ENCODE data around the gene TNIP3. TPM values are rescaled to one million over a fixed set of nuclear protein-coding genes. Genes with fewer than 3 reads are reported as not detected.
"Not testable (repeated sequence)": the region's sequence is repeated elsewhere in the genome, so short reads cannot be mapped to it uniquely, and the experiment has no call there.

TNIP3 gene
- total RNA-seq, 1 donor from 2014 or later: not detected

GRCh38 chr4:121177246-121178137 lies 13.4 kb upstream of the TNIP3 start:
- H3K27me3 ChIP-seq (ENCODE audit: low read depth): peaks cover 37% of the 10 kb centered on the region
- H3K27ac ChIP-seq (replicated peaks): no peak overlapping the region
- no peak overlapping the region for H3K4me3 ChIP-seq
- no peaks in the 10 kb centered on the region for H3K36me3 ChIP-seq
- TF ChIP-seq, protein P1, sequence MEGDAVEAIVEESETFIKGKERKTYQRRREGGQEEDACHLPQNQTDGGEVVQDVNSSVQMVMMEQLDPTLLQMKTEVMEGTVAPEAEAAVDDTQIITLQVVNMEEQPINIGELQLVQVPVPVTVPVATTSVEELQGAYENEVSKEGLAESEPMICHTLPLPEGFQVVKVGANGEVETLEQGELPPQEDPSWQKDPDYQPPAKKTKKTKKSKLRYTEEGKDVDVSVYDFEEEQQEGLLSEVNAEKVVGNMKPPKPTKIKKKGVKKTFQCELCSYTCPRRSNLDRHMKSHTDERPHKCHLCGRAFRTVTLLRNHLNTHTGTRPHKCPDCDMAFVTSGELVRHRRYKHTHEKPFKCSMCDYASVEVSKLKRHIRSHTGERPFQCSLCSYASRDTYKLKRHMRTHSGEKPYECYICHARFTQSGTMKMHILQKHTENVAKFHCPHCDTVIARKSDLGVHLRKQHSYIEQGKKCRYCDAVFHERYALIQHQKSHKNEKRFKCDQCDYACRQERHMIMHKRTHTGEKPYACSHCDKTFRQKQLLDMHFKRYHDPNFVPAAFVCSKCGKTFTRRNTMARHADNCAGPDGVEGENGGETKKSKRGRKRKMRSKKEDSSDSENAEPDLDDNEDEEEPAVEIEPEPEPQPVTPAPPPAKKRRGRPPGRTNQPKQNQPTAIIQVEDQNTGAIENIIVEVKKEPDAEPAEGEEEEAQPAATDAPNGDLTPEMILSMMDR (IDR thresholded peaks at IDR 0.05; ENCODE audit: borderline replicate concordance): no peak
- no peak for DNase-seq
- intact Hi-C loops (cut with micrococcal nuclease): no loop called here
- H3K4me1 ChIP-seq: no peaks in the 10 kb centered on the region
- no peaks in the 10 kb centered on the region for H3K9me3 ChIP-seq (replicated peaks)

DNA sequence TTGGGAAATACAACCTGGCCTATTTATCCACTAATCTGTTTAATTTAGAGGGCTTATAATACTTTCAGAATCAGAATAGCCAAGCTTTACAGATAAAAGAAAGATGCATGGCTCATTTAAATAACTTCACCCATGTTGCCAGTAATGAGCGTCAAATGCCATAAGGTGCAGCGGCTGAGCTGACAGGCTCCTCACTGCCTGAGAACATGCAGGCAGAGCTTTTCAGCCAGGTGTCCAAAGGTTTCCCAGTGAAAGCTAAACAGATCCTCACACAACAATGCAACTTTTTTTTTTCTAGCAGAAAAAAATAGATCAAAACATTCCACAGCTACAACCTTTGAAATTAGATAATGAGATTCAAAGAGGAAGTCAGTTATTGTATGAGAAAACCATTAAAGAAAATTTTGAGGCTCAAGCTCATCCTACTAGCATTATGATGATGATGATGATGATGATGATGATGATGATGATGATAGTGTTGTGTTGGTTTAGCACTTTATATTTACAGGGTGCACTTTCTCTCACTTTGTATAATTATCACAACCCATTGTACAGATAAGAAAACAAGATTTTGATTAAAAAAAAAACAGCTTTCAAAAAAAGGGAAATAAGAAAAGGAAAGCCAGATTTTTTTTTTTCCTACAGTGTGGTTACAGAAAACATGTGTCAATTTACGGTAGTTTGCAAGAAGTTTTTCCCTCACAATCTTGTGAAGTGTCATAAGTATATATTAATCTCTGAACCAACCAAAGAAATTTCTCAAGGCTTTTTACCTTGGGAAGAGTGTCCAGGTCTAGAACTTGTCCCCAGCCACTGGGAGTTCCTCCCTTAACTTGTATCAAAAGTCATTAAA lies 12.2 kb upstream of the TNIP3 start:
- no peaks in the 10 kb centered on the region for H3K36me3 ChIP-seq
- H3K9me3 ChIP-seq (replicated peaks): no peaks in the 10 kb centered on the region
- intact Hi-C loops (cut with micrococcal nuclease): no loop called here
- H3K27me3 ChIP-seq (ENCODE audit: low read depth): peaks cover 37% of the 10 kb centered on the region
- no peaks in the 10 kb centered on the region for H3K4me1 ChIP-seq
- no peak overlapping the region for H3K27ac ChIP-seq (replicated peaks)
- no peak for DNase-seq
- TF ChIP-seq, protein P1 (IDR thresholded peaks at IDR 0.05; ENCODE audit: borderline replicate concordance): no peak
- no peak overlapping the region for H3K4me3 ChIP-seq

DNA sequence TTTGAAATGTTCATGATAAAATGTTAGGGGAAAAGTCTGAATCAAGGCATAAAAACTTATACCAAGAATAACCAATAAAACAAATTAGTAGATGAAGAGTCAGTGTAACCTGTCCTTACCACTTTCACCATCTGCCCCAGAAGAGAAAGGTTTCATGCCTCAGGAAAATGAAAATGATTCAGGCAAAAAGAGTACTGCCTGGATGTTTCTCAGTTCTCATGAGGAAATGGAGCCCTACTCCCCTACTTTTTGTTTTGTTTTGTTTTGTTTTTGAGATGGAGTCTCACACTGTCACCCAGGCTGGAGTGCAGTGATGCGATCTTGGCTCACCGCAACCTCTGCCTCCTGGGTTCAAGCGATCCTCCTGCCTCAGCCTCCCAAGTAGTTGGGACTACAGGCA lies 7.4 kb upstream of the TNIP3 start:
- DNase-seq; H3K4me3 ChIP-seq; H3K27ac ChIP-seq (replicated peaks); H3K4me1 ChIP-seq; H3K36me3 ChIP-seq; intact Hi-C loops (cut with micrococcal nuclease); H3K9me3 ChIP-seq (replicated peaks): not testable (repeated sequence)
- H3K27me3 ChIP-seq (ENCODE audit: low read depth): peaks cover 16% of the 10 kb centered on the region

DNA sequence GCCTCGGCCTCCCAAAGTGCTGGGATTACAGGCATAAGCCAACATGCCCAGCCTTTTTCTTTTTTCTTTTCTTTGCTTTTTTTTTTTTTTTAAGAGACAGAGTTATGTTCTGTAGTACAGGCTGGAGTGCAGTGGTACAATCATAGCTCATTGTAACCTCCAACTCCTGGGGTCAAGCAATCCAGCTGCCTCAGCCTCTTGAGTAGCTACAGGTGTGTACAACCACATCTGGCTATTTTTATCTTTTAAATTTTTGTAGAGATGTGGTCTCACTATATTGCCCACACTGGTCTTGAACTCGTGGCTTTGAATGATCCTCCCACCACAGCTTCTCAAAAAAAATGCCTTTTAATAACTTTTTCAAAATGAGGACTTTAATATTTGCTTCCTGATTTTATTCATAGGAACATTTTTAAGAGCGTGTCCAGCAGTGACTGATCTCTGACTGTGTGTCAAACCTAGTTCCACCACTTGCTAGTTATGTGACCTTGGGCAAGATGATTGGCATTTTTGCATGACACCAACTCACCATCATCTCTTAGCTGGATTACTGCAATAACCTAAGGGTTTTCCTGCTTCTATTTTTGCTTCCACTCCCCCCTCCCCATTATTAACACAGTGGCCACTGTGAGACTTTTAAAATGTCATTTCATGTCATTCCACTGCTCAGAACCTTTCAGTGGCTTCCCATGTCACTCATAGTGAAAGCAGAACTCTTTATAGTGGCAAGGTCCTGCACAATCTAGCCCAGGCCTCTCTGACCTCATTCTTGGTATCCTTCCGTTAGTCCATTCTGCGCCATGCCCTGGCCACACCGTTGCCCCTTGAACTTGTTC lies 4.5 kb upstream of the TNIP3 start:
- intact Hi-C loops (cut with micrococcal nuclease): no loop called here
- H3K27me3 ChIP-seq (ENCODE audit: low read depth): peaks cover 3% of the 10 kb centered on the region
- DNase-seq: no peak
- no peaks in the 10 kb centered on the region for H3K36me3 ChIP-seq
- TF ChIP-seq, protein P1 (IDR thresholded peaks at IDR 0.05; ENCODE audit: borderline replicate concordance): no peak
- no peaks in the 10 kb centered on the region for H3K9me3 ChIP-seq (replicated peaks)
- no peak overlapping the region for H3K4me3 ChIP-seq
- H3K4me1 ChIP-seq: no peaks in the 10 kb centered on the region
- H3K27ac ChIP-seq (replicated peaks): no peak overlapping the region

GRCh38 chr4:121166976-121167375 lies 2.9 kb upstream of the TNIP3 start:
- no peaks in the 10 kb centered on the region for H3K27me3 ChIP-seq (ENCODE audit: low read depth)
- no peak overlapping the region for H3K4me3 ChIP-seq
- TF ChIP-seq, protein P1 (IDR thresholded peaks at IDR 0.05; ENCODE audit: borderline replicate concordance): no peak
- DNase-seq: no peak
- H3K9me3 ChIP-seq (replicated peaks): no peaks in the 10 kb centered on the region
- intact Hi-C loops (cut with micrococcal nuclease): no loop called here
- H3K4me1 ChIP-seq: no peaks in the 10 kb centered on the region
- no peaks in the 10 kb centered on the region for H3K36me3 ChIP-seq
- no peak overlapping the region for H3K27ac ChIP-seq (replicated peaks)
